CD4-positive, alpha-beta T cell (primary cell): Measurements from ENCODE around the gene ORAI2. TPM values are rescaled to one million over a fixed set of nuclear protein-coding genes. Genes with fewer than 3 reads are reported as not detected.

Experiments
- ATAC-seq: fragments of 200-7000 bp; cut with Tn5 transposase; one replicate; pipeline ENCODE4 v1.10.0; 2022; ENCODE audit warnings: mild to moderate bottlenecking; ENCODE audit not compliant: poor library complexity
- CTCF ChIA-PET: fragments of 350-600 bp; sonication (Branson Sonifier 250); formaldehyde crosslinking; loops from one replicate; lab custom pipeline; 2021; ENCODE audit warnings: antibody characterized with exemption, inconsistent platforms; lab: Charles Lee
- POLR2A ChIA-PET: fragments of 350-600 bp; sonication (Branson Sonifier 250); formaldehyde crosslinking; loops from one replicate; lab custom pipeline; 2021; ENCODE audit warnings: antibody characterized with exemption, inconsistent platforms; lab: Charles Lee
- DNase-seq, 14 experiments: peaks; one replicate each; pipeline ENCODE4 v3.0.0-alpha.2; 2013 to 2020; ENCODE audit warnings: mixed read lengths in 2 of 14
- H3K27ac ChIP-seq, 2 donors: one replicate each; pipeline versions ENCODE4 v1.5.1 to v1.7.0; 2013; ENCODE audit warnings: low read length in 2 of 2, low read depth in 1 of 2, mild to moderate bottlenecking in 1 of 2
- H3K27me3 ChIP-seq, 2 experiments: 1 replicate in 1 of 2; 2 replicates in 1 of 2; pipeline versions ENCODE4 v1.6.1 to v1.7.0; 2013; ENCODE audit warnings: low read length in 2 of 2, control low read depth in 1 of 2, mild to moderate bottlenecking in 1 of 2, moderate library complexity in 1 of 2; ENCODE audit not compliant: insufficient read depth in 2 of 2, control insufficient read depth in 1 of 2
- H3K36me3 ChIP-seq: one replicate; pipeline ENCODE4 v1.6.1; 2013; ENCODE audit warnings: low read length, control low read depth; ENCODE audit not compliant: insufficient read depth
- H3K4me1 ChIP-seq: one replicate; pipeline ENCODE4 v1.6.1; 2013; ENCODE audit warnings: low read length, control low read depth; ENCODE audit not compliant: insufficient read depth
- H3K4me3 ChIP-seq: one replicate; pipeline ENCODE4 v1.5.1; 2013; ENCODE audit warnings: mild to moderate bottlenecking, low read length, moderate library complexity
- H3K9me3 ChIP-seq, 2 experiments: 1 replicate in 1 of 2; 2 replicates in 1 of 2; pipeline versions ENCODE4 v1.6.1 to v1.7.0; 2013; ENCODE audit warnings: low read length in 2 of 2, mild to moderate bottlenecking in 2 of 2, control low read depth in 1 of 2, moderate library complexity in 1 of 2; ENCODE audit not compliant: control insufficient read depth in 1 of 2, insufficient read depth in 1 of 2
- H3K27ac Mint-ChIP-seq: one replicate; pipeline ENCODE4 v1.8.0; 2020; ENCODE audit warnings: mixed read lengths
- H3K27me3 Mint-ChIP-seq: one replicate; pipeline ENCODE4 v1.8.0; 2021; ENCODE audit warnings: mixed read lengths
- H3K36me3 Mint-ChIP-seq: one replicate; pipeline ENCODE4 v1.8.0; 2021; ENCODE audit warnings: low read depth, mixed read lengths
- H3K4me1 Mint-ChIP-seq: one replicate; pipeline ENCODE4 v1.8.0; 2021; ENCODE audit warnings: low read depth, mixed read lengths
- H3K4me3 Mint-ChIP-seq: one replicate; pipeline ENCODE4 v1.8.0; 2020; ENCODE audit warnings: mild to moderate bottlenecking, mixed read lengths
- H3K9me3 Mint-ChIP-seq: one replicate; pipeline ENCODE4 v1.8.0; 2020; ENCODE audit warnings: mixed read lengths
- intact Hi-C, 2 experiments: fragments of 100-400 bp; cut with DNase I in 1 of 2; cut with micrococcal nuclease in 1 of 2; formaldehyde crosslinking; loops; one replicate each; pipeline versions ENCODE4 v1.15.1 to v1.9.0; 2023 to 2025; cut with DNase I, micrococcal nuclease
- total RNA-seq, 174 experiments: library from RNA in 2 of 174; stranded (reverse) in 2 of 174; gene quantifications; one replicate each; pipeline ENCODE4 v1.2.3 and lab custom pipeline; 2021 to 2026
- TF ChIP-seq, protein P1 (sequence below): fragments of 200-600 bp; IDR thresholded peaks from one replicate; pipeline ENCODE4 v1.8.0; 2022; ENCODE audit warnings: antibody characterized with exemption, mild to moderate bottlenecking

The ORAI2 gene
- total RNA-seq, 2 experiments from 2014 or later, result 12.3 to 16.5 TPM

GRCh38 chr7:102446387-102447156, 13.2 kb downstream of the ORAI2 start:
- Histone ChIP-seq H3K27me3 (no peaks in the 10 kb centered on the region), H3K4me1 (peaks cover 5% of the 10 kb centered on the region), H3K4me3 (no peak overlapping the region), H3K9me3 (no peaks in the 10 kb centered on the region), H3K27ac (no peak overlapping the region), H3K36me3 (peaks cover 33% of the 10 kb centered on the region)
- Mint-ChIP-seq H3K4me3 (no peak overlapping the region), H3K9me3 (no peaks in the 10 kb centered on the region), H3K27me3 (no peaks in the 10 kb centered on the region), H3K4me1 (peaks cover 4% of the 10 kb centered on the region), H3K27ac (no peak overlapping the region), H3K36me3 (peaks cover 5% of the 10 kb centered on the region)
- TF ChIP-seq, protein P1, sequence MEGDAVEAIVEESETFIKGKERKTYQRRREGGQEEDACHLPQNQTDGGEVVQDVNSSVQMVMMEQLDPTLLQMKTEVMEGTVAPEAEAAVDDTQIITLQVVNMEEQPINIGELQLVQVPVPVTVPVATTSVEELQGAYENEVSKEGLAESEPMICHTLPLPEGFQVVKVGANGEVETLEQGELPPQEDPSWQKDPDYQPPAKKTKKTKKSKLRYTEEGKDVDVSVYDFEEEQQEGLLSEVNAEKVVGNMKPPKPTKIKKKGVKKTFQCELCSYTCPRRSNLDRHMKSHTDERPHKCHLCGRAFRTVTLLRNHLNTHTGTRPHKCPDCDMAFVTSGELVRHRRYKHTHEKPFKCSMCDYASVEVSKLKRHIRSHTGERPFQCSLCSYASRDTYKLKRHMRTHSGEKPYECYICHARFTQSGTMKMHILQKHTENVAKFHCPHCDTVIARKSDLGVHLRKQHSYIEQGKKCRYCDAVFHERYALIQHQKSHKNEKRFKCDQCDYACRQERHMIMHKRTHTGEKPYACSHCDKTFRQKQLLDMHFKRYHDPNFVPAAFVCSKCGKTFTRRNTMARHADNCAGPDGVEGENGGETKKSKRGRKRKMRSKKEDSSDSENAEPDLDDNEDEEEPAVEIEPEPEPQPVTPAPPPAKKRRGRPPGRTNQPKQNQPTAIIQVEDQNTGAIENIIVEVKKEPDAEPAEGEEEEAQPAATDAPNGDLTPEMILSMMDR, result no peak
- ChIA-PET CTCF (no interaction called here), POLR2A (no interaction called here)
- ATAC-seq (no peak), DNase-seq (no peak)
- intact Hi-C loops, result no loop called here

DNA sequence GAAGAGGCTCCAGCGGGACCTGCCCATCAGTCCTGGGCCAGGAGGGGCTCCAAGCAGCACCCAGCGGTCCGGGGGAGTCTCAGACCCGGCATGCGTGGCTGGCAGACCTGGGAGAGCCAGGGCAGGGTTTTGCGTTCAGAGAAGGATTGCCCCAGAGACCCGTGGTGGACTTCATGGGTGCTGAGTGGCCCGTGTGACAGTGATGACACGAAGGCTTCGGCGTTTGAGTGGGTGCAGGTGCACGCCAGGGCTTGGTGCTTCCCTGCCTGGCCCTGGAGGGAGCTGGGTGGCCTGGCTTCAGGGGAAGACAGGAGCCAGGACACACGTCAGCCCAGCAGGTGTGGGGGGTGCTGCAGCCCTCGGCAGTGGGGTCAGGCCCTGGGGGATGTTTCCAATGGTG, 13.9 kb downstream of the ORAI2 start:
- Histone ChIP-seq H3K27ac (no peak overlapping the region), H3K4me1 (peaks cover 5% of the 10 kb centered on the region), H3K9me3 (no peaks in the 10 kb centered on the region), H3K4me3 (no peak overlapping the region), H3K27me3 (no peaks in the 10 kb centered on the region), H3K36me3 (peaks cover 29% of the 10 kb centered on the region)
- Mint-ChIP-seq H3K9me3 (no peaks in the 10 kb centered on the region), H3K4me3 (no peak overlapping the region), H3K27ac (no peak overlapping the region), H3K36me3 (no peaks in the 10 kb centered on the region), H3K27me3 (no peaks in the 10 kb centered on the region), H3K4me1 (peaks cover 4% of the 10 kb centered on the region)
- intact Hi-C loops, result no loop called here
- DNase-seq (no peak), ATAC-seq (no peak)
- TF ChIP-seq, protein P1, result no peak
- ChIA-PET POLR2A (no interaction called here), CTCF (interaction anchor here (6.3 kb wide), 1 partner anchor 34 kb away, joined by 43 read pairs; no protein-coding TSS in a partner anchor)

DNA sequence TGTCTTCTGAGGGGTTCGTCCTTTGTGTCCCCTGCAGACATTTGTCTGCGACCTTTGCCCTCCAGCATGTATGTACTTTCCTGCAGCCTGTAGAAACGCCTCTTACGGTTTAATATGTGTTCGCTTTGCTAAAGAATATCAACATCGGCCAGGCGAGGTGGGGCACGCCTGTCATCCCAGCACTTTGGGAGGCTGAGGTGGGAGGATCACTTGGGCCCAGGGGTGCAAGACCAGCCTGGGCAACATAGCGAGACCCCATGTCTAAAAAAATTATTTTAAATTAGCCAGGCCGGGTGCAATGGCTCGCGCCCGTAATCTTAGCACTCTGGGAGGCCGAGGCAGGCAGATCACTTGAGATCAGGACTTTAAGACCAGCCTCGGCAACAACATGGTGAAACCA, 15.8 kb downstream of the ORAI2 start:
- Mint-ChIP-seq H3K27me3 (no peaks in the 10 kb centered on the region), H3K36me3 (no peaks in the 10 kb centered on the region), H3K9me3 (no peaks in the 10 kb centered on the region), H3K4me3 (no peak overlapping the region), H3K4me1 (peaks cover 4% of the 10 kb centered on the region), H3K27ac (no peak overlapping the region)
- ChIA-PET POLR2A (interaction anchor here (1.1 to 2.5 kb wide), 4 partner anchors 23 to 53 kb away, joined by 8 to 14 read pairs (median 8); partner anchors contain the start of gene PRKRIP1), CTCF (interaction anchor here (0.7 to 6.3 kb wide), 5 partner anchors 15 to 45 kb away, joined by 3 to 43 read pairs (median 8); no protein-coding TSS in a partner anchor)
- TF ChIP-seq, protein P1, result no peak
- H3K27me3 ChIP-seq, result no peaks in the 10 kb centered on the region
- peaks cover 24% of the 10 kb centered on the region for H3K36me3 ChIP-seq
- no peaks in the 10 kb centered on the region for H3K9me3 ChIP-seq
- intact Hi-C loops, result no loop called here
- no peak overlapping the region for H3K27ac ChIP-seq
- peaks cover 5% of the 10 kb centered on the region for H3K4me1 ChIP-seq
- DNase-seq, result no peak
- H3K4me3 ChIP-seq, result no peak overlapping the region
- no peak for ATAC-seq
